Retinal pigment epithelial cell (primary cell): ENCODE results near the gene C11orf21.

Source experiments
- DNase-seq: peaks from one replicate; pipeline ENCODE4 v3.0.0-alpha.2; 2010; ENCODE audit warnings: low read depth
- H3K4me3 ChIP-seq: 2 replicates; pipeline ENCODE4 v1.5.1; 2011; ENCODE audit warnings: mild to moderate bottlenecking, low read length, control low read depth, moderate library complexity
- CTCF ChIP-seq: conservative IDR thresholded peaks from 2 replicates; pipeline ENCODE4 v1.5.1; 2011; ENCODE audit warnings: low read depth, low read length, control low read depth, inconsistent platforms

Gene C11orf21

GRCh38 chr11:2316169-2316962, 14.6 kb upstream of the C11orf21 start:
- DNase-seq, result no peak
- no peak for TF ChIP-seq CTCF
- H3K4me3 ChIP-seq, result no peak overlapping the region

- no peak for DNase-seq
- no peak overlapping the region for H3K4me3 ChIP-seq
- TF ChIP-seq CTCF, result no peak
Measured at GRCh38 chr11:2315395-2316168, 13.9 kb upstream of the C11orf21 start.

GRCh38 chr11:2314525-2315394, 13.0 kb upstream of the C11orf21 start:
- no peak for TF ChIP-seq CTCF
- DNase-seq, result peak; percentile 23
- no peak overlapping the region for H3K4me3 ChIP-seq

GRCh38 chr11:2314136-2314524, 12.4 kb upstream of the C11orf21 start:
- no peak for TF ChIP-seq CTCF

GRCh38 chr11:2313051-2313951, 11.6 kb upstream of the C11orf21 start:
- TF ChIP-seq CTCF, result no peak
- DNase-seq, result no peak
- no peak overlapping the region for H3K4me3 ChIP-seq

More at GRCh38 chr11:2314136-2314524, 12.4 kb upstream of the C11orf21 start:
- no peak for DNase-seq
- no peak overlapping the region for H3K4me3 ChIP-seq
